ENCODE measurements around the gene PRKG1.

GRCh38 chr10:51766423-51767102 lies 692.3 kb downstream of the PRKG1 start:
- TF ChIP-seq CTCF (IDR thresholded peaks at IDR 0.05; ENCODE audit: low read depth, low read length) (no peak), EZH2phosphoT487 (IDR thresholded peaks at IDR 0.05; ENCODE audit: low read depth) (no peak)

Measured in OCI-LY3 (cell line).